T-helper 1 cell treated with Interleukin-12 subunit alpha and Interleukin-12 subunit beta and Interleukin-4 antibody, amounts not matched to agents 30 ng/mL and 1 ng/mL, for 36 hours (primary cell): Measurements from ENCODE around the gene LAMA5. TPM values are rescaled to one million over a fixed set of nuclear protein-coding genes. Genes with fewer than 3 reads are reported as not detected.

Source experiments
- intact Hi-C: fragments of 100-400 bp; cut with micrococcal nuclease; formaldehyde crosslinking; loops from one replicate; pipeline ENCODE4 v1.15.1; 2024
- total RNA-seq: library from RNA; stranded (reverse); gene quantifications from 2 replicates; pipeline ENCODE4 v1.2.3, GENCODE V29; 2022

The LAMA5 gene
- total RNA-seq, 1 donor from 2014 or later = 0.76 TPM

- intact Hi-C loops = no loop called here
Measured at GRCh38 chr20:62361799-62362589, 5.1 kb downstream of the LAMA5 start.

- intact Hi-C loops = no loop called here
Measured at GRCh38 chr20:62360854-62361798, 6.0 kb downstream of the LAMA5 start.

DNA sequence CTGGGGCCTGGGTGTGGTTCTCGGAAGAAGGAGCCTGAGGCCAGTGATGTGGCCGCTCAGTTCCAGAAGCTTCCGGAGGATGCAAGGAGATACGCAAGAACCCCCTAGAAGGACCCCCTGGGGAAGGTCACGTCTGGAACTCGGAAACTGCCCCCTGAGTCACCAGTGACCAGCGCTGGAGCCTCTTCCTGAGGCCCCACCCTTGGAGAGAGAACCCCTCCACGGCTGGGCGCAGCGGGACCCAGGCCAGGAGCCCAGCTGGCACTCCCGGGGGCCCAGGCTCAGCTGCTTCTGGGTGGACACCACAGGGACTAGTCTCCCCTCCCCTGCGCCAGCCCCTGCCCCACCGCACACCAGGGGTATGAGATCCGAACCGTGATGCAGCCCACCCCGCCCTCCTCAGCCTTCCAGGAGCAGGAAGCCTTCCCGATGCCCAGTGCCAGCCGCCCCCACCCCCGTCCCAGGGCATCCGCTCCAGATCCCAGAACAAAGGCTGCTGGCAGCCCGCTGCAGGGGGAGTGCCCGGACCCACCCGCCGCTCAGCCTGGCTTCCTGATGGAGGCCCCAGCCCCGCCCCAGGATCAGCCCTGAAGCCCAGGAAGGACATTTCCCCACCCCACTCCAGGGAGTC is 7.5 kb downstream of the LAMA5 start:
- intact Hi-C loops = no loop called here

- intact Hi-C loops = no loop called here
Measured at GRCh38 chr20:62359043-62359490, 8.0 kb downstream of the LAMA5 start.

- intact Hi-C loops = no loop called here
Measured at GRCh38 chr20:62358171-62359042, 8.7 kb downstream of the LAMA5 start.

DNA sequence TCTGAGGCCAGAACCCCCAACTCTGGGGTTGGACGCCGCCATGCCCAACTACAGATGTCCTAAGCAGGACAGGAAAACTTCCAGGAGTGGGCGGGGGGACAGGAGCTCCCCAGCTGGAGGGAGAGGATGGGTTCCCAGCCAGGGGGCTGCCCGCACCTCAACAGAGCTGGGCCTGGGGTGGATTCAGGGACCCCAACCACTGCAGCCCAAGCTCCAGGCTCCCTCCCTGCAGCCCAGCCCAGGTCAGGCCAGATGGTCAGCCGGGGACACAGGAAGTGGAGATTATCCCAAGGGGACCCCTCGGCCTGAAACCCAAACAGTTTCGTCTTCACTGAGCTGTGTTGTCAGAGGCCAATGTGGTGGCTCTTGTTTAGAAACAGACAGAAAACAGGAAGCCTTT is 9.4 kb downstream of the LAMA5 start:
- intact Hi-C loops = no loop called here

DNA sequence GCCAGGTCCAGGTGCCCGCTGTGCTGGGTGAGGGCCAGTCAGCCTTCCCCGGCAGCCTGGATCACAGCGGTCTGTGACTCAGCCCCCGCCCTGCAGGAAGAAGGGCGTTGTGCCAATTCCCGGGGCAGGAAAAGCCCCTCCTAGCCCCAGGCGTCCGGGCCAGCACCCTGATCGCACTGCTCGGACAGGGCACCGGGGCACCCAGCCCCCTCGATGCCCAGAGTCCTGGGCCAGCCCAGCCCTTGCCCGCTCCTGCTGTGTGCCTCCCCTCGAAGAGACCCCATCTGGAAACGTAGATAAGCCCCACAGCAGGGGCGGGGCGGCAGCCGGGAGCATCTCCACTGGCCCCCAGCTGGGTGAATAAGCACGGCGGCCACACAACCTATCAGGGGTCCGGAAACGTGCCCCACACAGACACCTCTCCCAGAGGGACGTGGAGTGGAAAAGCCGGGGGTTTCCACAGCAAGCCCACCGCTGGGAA is 9.9 kb downstream of the LAMA5 start:
- intact Hi-C loops = no loop called here

DNA sequence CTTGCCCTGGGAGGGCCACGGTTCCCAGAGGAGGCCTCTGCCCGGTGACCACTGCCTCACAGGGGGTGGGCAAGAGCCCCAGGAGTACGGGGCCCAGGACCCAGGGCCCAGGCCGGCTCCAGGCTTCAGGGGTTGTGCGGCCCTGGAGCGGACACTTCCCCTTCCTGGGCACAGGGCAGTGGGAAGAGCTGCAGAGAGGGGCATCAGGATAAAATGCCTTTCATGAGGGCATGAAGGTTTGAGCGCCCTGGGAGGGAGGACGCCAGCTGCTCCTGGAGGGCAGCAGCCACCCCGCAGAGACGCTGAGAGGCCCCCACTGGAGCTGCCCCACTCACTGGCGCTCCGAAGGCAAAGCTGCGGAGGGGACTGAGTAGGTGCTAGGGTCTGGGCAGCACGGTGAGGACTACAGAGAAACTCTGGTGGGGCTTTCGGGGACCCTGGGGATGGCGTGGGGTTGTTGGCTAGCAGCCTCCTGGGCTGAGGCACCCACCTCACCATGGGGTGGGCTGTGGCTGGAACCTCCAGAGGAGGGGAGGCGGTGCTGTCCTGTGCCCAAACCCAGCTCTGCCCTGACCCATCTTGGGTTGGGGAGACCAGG is 10.4 kb downstream of the LAMA5 start:
- intact Hi-C loops = no loop called here

DNA sequence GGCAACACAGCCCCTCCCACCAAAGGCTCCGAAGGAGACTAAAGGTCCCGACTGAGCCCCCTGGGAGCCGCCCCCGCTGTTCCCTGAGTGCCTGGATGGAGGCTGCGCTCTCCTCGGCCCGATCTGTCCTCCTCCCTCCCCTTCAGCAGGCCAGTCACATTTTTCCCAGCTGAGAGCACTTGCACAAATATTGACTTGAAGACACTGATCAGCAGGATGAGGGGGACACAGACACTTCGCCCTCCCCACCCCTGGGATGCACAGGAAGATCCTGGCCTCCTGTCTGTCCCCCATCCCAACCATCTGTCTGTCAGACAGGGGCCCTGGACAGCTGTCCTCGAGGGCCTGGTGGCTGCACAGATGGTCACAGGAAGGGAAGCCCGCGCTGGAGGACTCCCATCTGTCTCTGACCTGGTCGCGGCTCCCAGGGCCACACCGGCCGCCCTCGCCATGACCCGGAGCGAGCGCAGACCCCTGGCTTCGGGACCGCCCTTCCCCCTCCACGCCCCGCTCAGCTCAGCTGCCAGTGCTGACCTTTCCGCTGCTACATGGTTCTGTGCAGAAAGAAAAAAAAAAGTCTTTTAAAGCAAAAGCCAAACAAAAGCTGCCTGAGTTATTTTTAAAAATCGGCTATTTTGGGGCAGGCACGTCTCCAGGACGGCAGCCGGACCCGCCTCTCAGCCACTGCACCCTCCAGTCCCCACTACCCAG is 11.1 kb downstream of the LAMA5 start:
- intact Hi-C loops = no loop called here

DNA sequence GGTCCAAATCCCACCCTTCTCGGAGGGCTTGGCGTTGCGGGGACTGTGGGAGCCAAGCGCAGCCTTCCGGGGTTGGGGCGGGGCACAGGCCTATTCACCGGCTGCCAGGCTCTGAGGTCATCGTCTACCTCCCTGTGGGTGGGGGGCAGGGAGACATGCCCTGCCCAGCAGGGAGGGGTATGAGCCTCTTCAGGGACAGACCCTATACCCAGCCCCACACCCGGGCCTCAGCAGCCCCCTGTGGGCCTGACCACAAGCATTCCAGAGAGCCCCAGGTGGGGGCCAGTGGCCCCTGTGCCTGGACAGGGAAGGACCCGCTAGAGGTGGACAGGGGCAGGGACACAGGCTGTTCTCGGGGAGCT is 11.6 kb downstream of the LAMA5 start:
- intact Hi-C loops = no loop called here

GRCh38 chr20:62354811-62355341 is 12.2 kb downstream of the LAMA5 start:
- intact Hi-C loops = no loop called here

- intact Hi-C loops = no loop called here
Measured at GRCh38 chr20:62354031-62354808, 12.9 kb downstream of the LAMA5 start.

DNA sequence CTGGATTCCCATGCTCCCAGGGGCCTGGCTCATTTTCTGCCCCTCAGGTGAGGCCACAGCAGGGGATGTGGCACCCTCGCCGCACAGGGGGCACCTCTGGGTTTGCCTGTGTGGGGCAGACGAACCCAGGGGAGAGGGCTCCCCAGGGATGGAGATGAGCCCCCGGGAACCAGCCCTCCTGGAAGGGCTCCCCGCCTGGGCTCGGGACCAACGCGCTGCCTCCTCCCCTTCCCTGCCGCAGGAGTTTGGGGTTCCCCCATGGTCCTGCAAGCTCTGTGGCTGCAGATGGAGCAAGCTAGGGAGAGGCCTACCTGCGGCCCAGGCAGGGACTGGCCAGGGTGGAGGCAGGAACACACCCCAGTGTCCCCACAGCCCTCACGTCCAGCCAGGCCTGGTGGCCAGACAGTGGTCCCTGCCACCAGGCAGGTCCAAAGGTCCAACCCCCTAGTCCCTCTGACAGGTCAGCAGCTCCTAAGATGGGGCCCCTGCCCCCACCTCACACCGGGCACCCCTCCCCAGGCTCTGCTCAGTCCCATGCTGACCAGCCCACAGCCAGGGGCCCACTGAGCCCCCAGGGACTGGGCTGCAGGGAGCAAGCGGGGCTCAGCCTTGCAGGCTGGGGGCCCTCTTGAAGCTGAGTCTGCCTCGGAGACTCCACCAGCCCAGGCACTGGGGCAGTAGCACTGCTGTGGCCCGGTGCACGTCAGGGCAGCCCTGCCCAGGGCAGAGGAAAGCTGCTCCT is 13.7 kb downstream of the LAMA5 start:
- intact Hi-C loops = no loop called here

- intact Hi-C loops = no loop called here
Measured at GRCh38 chr20:62352402-62353288, 14.5 kb downstream of the LAMA5 start.

GRCh38 chr20:62351469-62352401 is 15.4 kb downstream of the LAMA5 start:
- intact Hi-C loops = no loop called here
